Stimulated activated CD8-positive, alpha-beta memory T cell treated with anti-CD3 and anti-CD28 coated beads, Interleukin-12 subunit alpha, Interleukin-12 subunit beta, amount 100 ng/mL, for 24 hours (primary cell): ENCODE measurements around the gene GEMIN4.

ENCODE experiments used
- DNase-seq: peaks from one replicate; pipeline ENCODE4 v3.0.0-alpha.2; 2020; ENCODE audit errors: extremely low read depth

GEMIN4 gene

GRCh38 chr17:740240-741017 is 11.6 kb downstream of the GEMIN4 start:
- no peak for DNase-seq

GRCh38 chr17:737561-738113 is 14.4 kb downstream of the GEMIN4 start:
- no peak for DNase-seq

GRCh38 chr17:733743-734142 is 18.3 kb downstream of the GEMIN4 start:
- no peak for DNase-seq

GRCh38 chr17:732902-733720 is 19.0 kb downstream of the GEMIN4 start:
- DNase-seq, result no peak

- DNase-seq, result no peak
These were observed 19.8 kb downstream of the GEMIN4 start, which contains the start of gene TLCD3A for GRCh38 chr17:732067-732901. TLCD3A (plus strand) TSS chr17:732596; CDS start chr17:732648, 52 bp downstream.

DNA sequence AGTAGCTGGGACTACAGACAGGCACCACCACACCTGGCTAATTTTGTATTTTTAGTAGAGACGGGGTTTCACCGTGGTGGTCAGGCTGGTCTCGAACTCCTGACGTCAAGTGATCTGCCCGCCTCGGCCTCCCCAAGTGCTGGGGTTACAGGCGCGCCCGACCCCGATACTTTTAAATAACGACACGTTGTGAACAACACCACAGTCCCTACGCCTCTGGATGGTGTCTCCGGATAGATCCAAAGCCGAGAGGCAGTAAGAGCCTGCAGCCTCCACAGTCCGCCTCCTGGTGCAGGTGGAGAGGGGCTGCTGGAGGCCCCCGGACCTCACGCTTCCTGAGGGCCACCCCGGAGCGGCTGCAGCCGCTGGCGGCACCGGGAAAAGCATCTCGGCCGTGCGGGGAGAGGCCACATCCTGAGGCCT is 20.4 kb downstream of the GEMIN4 start:
- no peak for DNase-seq

GRCh38 chr17:728911-729310 is 23.2 kb downstream of the GEMIN4 start:
- no peak for DNase-seq

- no peak for DNase-seq
These were observed 25.7 kb downstream of the GEMIN4 start for GRCh38 chr17:726271-726919.

DNA sequence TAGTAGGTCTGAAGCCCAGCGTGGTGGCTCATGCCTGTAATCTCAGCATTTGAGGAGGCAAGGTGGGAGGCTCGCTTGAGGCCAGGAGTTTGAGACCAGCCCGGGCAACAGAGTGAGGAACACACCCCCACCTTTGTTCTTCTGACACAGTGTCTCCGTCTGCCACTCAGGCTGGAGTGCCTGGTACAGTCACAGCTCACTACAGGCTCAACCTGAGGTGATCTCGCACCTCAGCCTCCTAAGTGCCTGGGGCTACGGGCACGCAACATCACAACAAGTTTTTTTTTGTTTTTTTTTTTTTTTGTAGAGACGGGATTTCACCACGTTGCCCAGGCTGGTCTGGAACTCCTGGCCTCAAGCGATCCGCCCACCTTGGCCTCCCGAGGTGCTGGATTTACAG is 26.3 kb downstream of the GEMIN4 start:
- no peak for DNase-seq

DNA sequence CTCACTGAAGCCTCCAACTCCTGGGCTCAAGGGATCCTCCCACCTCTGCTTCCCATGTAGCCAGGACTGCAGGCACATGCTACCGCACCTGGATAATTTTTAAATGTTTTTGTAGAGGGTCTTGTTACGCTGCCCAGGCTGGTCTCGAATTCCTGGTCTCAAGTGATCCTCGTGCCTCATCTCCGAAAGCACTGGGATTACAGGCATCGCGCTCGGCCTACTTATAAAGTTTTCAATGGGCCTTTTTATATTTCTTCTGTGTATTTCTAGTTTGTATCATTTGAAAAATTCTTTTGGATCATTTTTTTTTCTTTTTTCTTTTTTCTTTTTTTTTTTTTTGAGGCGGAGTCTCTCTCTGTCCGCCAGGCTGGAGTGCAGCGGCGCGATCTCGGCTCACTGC is 27.0 kb downstream of the GEMIN4 start:
- DNase-seq, result no peak

DNA sequence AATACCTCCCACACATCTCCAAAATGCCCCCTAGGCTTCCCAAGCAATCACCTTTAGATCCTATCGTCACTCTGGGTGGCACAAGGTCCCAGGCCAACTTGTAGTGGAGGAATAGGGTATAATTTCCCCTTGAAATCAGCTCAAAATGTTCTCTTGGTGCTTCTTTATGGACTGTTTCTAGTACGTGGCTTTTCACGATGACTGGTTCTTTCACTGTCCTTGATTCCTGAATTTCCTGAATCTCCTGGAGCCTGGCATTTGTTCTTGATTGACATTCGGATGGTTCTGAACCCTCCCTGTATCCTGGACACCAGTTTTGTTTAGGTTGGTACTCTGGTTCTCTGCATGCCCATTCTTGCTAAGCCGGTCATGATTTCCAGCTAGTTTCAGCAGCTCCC is 30.5 kb downstream of the GEMIN4 start:
- DNase-seq, result no peak

- DNase-seq, result no peak
These were observed 31.1 kb downstream of the GEMIN4 start for GRCh38 chr17:720706-721539.

GRCh38 chr17:718075-718474 is 34.0 kb downstream of the GEMIN4 start:
- DNase-seq, result no peak

DNA sequence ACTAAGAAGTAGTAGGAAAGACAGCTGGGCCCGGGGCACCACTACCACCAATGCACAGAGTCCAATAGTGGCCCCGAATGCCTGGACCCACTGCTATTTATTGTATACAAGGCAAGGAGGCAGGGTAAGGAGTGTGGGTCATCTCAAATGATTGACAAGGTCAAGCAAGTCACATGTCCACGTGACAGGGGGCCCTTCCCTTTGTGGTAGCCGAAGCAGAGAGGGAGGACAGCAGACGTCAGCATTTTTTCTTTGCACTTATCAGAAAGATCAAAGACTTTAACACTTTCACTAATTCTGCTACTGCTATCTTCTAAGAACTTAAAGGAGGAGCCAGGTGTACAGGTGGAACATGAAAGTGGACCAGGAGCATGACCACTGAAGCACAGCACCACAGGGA is 43.9 kb downstream of the GEMIN4 start:
- no peak for DNase-seq

DNA sequence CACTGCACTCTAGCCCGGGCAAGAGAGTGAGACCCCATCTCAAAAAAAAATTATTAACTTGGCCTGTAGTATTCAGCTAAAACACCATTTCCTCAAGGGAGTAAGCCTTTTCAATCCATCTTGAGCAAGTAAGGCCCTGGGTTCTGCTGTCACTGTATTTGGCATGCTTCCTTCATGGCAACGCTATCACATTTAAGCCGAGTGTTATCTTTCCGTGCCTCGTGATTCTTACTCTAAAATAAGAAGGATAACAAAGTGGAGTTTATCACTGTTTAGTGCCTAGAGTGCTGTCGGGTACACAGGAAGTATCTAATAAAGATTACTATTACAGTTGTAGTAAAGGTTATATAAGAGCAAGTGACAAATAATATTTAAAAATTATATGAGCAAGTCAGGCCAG is 46.2 kb downstream of the GEMIN4 start:
- no peak for DNase-seq

DNA sequence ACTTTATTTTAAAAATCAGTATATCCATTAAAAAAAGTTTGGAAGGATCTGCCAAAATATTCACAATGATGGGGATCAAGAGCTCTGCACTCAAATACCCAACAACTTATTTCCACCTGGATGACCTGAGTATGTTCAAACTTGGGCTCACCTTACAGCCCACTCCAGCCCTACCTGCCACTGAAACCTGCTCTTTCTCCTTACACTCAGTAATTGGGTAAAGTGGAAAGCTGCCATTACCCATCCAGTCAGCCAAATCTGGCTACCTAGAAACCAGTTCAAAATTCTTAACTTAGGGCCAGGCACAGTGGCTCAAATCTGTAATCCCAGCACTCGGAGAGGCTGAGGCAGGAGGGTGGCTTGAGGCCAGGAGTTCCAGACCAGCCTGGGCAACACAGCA is 47.1 kb downstream of the GEMIN4 start:
- DNase-seq, result no peak

- DNase-seq, result no peak
These were observed 47.8 kb downstream of the GEMIN4 start for GRCh38 chr17:704111-704864.

DNA sequence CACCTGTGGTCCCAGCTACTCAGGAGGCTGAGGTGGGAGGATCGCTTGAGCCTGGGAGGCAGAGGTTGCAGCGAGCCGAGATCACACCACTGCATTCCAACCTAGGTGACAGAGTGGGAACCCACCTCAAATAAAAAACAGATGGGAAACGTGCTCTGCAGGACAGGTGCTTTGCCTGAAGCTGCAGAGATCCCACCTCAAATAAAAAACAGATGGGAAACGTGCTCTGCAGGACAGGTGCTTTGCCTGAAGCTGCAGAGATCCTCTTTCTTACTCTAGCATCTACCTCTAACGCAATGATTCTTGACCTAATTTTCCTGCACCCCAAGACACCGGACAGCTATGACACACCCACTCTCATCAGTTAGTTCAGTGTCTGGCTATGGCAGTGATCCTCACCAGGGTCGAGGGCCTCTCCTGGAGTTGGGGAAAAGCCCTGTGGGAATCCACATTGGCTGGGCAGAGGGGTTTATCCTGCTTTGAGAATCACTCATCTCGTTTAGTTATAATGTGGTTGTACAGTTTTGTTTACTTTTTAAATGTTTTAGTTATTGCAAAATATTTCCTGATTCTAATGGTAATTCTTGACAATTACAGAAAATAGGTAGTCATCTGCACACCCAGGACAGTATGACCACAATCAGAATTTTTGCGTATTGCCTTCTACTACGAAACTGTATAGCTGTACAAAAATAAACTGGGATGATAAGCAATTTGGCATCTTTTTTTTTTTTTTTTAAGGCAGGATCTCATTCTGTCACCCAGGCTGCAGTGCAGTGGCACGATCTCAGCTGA is 48.8 kb downstream of the GEMIN4 start:
- no peak for DNase-seq
